DLD1 (cell line): Measurements from ENCODE around the gene VPS39.

ENCODE experiments used
- in situ Hi-C: cut with HindIII; loops from 2 replicates; pipeline ENCODE4 v1.10.0; 2017; ENCODE audit warnings: low sequenced_read_pairs

VPS39 gene

GRCh38 chr15:42160136-42160535, 48.0 kb downstream of the VPS39 start:
- in situ Hi-C loops = no loop called here

- in situ Hi-C loops = no loop called here
These were observed 48.6 kb downstream of the VPS39 start for GRCh38 chr15:42159381-42160015.

GRCh38 chr15:42158941-42159340, 49.2 kb downstream of the VPS39 start:
- in situ Hi-C loops = no loop called here

- in situ Hi-C loops = no loop called here
These were observed 49.9 kb downstream of the VPS39 start for GRCh38 chr15:42157981-42158765.

GRCh38 chr15:42157381-42157780, 50.7 kb downstream of the VPS39 start:
- in situ Hi-C loops = no loop called here

GRCh38 chr15:42156243-42156922, 51.7 kb downstream of the VPS39 start, which contains the start of gene PLA2G4F:
TSS of gene PLA2G4F (minus strand) at chr15:42156636. CDS start at chr15:42156549, 87 bp downstream.
- in situ Hi-C loops = no loop called here

GRCh38 chr15:42155546-42156242, 52.4 kb downstream of the VPS39 start:
- in situ Hi-C loops = no loop called here

GRCh38 chr15:42154956-42155355, 53.1 kb downstream of the VPS39 start:
- in situ Hi-C loops = no loop called here

- in situ Hi-C loops = no loop called here
These were observed 53.7 kb downstream of the VPS39 start for GRCh38 chr15:42154212-42154941.

- in situ Hi-C loops = no loop called here
These were observed 54.3 kb downstream of the VPS39 start for GRCh38 chr15:42153874-42154211.

- in situ Hi-C loops = no loop called here
These were observed 55.0 kb downstream of the VPS39 start for GRCh38 chr15:42152921-42153698.

GRCh38 chr15:42152196-42152920, 55.7 kb downstream of the VPS39 start:
- in situ Hi-C loops = no loop called here

GRCh38 chr15:42151736-42152135, 56.4 kb downstream of the VPS39 start:
- in situ Hi-C loops = no loop called here

GRCh38 chr15:42151141-42151561, 57.0 kb downstream of the VPS39 start:
- in situ Hi-C loops = no loop called here

GRCh38 chr15:42150219-42150970, 57.7 kb downstream of the VPS39 start:
- in situ Hi-C loops = no loop called here

- in situ Hi-C loops = no loop called here
These were observed 58.4 kb downstream of the VPS39 start for GRCh38 chr15:42149493-42150218.

- in situ Hi-C loops = no loop called here
These were observed 59.2 kb downstream of the VPS39 start for GRCh38 chr15:42148808-42149492.
